GM08714 (cell line): ENCODE measurements around the gene PTH.

Experiments
- H3K4me3 ChIP-seq: fragments of 200-500 bp; sonication (Bioruptor generic); 2 replicates; pipeline ENCODE4 v1.5.1; 2014; ENCODE audit warnings: mild to moderate bottlenecking, low read length, inconsistent platforms
- ZNF274 ChIP-seq: IDR thresholded peaks from 2 replicates; pipeline ENCODE4 v1.6.1; 2012; ENCODE audit warnings: mild to moderate bottlenecking, low read depth, low read length

PTH gene

DNA sequence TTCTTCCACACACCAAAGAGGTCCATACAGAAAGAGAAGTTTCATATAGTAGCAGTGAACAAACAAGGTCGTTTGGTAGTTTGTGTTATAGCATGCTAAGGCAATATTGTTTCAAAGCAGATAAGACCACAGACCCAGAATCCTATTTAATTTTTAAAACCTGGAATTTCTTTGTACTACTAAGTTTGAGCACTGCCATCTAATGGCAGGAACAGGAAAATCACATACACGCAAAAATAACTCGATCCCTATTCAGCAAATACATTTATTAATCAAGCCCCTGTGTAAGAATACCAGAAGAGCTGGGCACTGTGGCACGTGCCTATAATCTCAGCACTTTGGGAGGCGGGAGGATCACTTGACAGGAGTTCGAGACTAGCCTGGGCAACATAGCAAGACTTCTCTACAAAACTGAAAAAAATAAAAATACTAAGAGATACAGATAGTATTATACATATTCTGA lies 29.9 kb downstream of the PTH start:
- no peak overlapping the region for H3K4me3 ChIP-seq
- no peak for TF ChIP-seq ZNF274

DNA sequence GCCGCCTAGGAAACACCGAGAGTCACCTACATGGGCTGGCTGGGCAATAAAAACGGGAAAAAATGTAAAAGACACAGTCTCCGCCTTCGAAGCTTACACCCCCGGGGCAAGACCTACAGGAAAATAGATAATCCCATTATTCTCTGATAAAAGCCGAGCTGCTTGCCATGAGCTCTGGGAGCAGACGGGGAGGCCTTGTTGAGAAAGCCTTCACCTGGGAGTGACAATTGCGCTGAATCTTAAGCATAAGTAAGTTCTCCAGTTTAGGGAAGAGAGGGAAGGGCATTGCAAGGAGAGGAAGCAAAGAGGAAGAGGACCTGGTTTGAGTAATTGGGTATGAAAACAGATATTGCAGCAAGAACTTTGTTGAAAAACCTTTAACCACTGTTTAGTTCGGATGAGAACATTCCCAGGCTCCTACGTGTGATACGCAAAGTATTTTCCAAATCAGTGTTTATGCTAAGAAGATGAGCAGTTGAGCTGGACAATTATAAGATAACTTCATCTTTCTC lies 32.0 kb downstream of the PTH start:
- no peak for TF ChIP-seq ZNF274
- H3K4me3 ChIP-seq, result peak overlapping the region; percentile 79

DNA sequence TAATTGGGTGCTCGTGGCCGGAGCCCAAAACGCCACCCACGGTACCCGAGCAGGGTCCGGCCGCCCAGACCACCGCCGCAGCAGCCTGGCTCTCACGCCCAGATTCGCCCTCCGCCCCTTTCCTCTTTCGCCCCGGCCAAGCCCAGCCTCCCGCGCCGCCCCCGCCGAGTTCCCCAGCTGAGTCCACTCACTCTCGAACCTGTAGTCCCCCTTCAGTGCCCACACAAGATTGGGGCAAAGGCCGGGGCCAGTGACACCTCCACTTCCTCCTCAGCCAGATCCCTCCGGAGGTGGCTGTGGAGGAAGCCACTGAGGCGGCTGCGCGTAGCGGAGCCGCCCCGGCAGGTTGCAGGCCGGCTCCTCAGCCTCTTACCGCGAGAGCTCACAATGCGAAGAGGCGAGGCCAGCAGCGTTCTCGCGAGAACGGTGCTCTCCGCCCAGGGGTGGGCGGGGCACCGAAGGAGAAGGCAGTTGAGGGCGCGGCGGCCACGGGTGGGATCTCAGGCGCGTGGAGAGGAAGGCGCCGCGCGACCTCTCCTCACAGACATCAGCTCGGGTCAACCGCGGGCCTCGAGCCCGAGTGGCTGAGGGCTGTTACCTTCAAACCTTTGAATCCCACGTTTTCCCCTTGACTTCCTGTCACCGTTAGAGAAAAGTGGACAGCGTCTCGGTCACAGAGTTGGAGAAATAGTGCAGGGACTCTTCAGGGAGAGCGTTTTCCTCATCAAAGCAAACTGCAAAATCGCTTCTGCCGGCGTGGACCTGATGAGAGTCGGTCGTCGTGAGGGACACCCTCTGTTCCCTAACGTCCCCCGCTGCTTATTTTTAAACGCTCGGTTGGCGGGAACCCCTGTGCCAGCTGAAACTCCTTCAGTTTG lies 32.7 kb downstream of the PTH start, which contains the start of gene BTBD10:
Gene BTBD10 (minus strand): TSS at position 322 of the 878 bp plus-strand sequence. CDS start 18,098 bp downstream, outside the sequence.
- peak within 1 kb of the TSS; percentile 79 for H3K4me3 ChIP-seq

DNA sequence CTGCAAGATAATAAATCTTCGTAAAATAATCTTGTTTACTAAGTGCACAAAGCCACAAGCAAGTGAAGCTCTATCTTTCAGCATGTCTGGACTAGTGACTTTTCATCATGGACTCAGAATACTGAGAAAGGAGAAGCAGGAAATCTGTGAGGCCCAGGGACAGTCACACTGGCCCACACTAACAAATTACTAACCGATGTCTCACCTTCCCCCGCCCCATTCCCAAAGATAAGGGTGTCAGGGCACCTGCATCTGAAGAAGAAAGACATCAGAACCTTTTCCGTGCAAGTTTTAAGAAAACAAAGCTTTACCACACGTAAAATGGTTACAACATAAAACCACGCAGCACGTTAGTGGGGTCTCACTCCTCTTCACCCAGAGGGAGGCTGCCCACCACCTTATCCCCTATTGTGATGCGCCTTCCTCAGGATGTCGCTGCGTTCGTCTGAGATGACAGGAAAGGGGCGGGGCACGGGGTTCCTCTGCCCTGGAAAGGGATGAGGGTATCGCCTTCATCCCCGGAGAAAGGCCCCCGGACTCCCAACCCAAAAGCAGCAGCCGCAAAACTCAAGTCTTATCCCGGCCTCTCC lies 33.4 kb downstream of the PTH start:
- no peak for TF ChIP-seq ZNF274
- peak overlapping the region; percentile 79 for H3K4me3 ChIP-seq

More for the DNA sequence above, 32.7 kb downstream of the PTH start, which contains the start of gene BTBD10:
- TF ChIP-seq ZNF274, result no peak

DNA sequence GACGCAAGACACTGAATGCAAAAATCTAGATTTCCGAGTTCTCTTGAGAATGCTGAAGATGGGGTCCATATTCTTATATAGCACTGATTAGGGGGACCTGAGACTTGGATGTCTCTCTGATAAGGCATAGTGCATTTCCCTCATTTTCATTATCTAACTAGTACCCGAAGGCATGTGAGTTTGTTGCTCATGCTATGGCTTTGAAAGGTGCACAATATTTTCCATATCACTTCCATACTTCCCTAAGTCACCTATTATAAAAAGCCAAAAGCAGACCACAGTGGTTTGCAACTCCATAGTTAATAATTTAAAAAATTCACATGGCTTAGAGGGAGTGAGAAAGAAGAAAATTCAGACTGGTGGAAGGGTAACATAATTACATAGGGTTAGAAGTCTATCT lies 34.5 kb downstream of the PTH start:
- peak overlapping the region; percentile 23; the same call in 1 of the 2 replicates for H3K4me3 ChIP-seq

DNA sequence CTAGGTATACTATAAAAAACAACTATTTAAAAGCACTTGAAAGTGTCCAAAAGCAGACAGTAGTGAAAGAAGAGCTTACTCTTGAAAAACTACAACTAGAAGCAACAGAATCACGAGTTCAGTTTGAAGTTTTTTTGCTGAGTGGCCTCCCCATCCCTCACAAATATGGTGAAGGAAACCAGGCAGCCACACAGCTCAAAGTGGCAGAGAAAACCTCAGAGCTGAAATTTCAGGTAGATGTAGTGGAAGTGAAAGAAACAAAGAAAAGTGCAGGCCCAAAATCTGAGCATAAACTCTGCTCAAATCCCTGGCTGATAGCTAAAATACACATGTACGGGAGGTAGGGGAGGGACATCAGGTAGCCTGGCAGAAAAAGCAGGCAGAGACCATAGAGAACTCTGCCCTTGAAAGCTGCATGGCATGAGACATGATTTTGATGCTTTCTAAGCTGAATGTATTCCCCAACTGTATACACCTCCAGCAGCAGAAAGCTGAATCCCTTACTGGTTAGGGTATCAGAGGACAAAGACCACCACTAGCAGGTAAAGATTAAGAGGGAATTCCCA lies 44.9 kb downstream of the PTH start:
- no peak overlapping the region for H3K4me3 ChIP-seq
- TF ChIP-seq ZNF274, result no peak

More for the DNA sequence above, 34.5 kb downstream of the PTH start:
- no peak for TF ChIP-seq ZNF274

DNA sequence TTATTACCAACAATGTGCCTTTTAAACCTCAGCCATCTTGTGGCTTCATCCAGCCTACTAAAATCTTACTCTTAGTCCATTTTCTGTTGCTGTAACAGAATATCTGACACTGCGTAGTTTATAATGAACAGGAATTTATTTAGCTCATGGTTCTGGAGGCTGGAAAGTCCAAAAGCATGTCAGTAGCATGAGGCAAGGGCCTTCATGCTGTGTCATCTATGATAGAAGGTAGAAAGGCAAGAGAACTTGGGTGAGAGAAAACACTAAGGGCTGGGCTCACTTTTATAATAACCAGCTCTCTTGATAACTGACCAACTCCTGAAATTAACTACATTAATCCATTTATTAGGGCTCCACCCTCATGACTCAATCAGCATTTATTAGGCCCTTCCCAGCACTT lies 46.3 kb downstream of the PTH start:
- no peak for TF ChIP-seq ZNF274
- no peak overlapping the region for H3K4me3 ChIP-seq

DNA sequence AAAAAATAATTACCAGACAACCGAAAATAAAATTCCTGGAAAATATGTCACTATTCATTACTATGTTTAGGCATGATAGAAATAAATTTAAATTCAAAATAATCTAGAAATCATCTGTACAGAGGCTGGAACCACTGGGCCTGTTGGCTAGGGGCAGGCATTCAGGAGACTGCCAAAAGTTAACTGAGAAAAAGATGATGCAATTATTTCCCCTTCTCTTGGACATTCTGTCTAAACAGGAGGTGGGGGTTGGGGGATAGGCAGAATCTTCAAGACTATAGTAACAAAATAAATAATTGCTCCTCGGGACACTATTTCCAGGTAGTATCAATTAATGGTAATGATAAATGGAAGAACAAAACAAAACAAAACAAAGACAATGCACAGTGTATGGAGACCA lies 46.9 kb downstream of the PTH start:
- no peak for TF ChIP-seq ZNF274
- no peak overlapping the region for H3K4me3 ChIP-seq

DNA sequence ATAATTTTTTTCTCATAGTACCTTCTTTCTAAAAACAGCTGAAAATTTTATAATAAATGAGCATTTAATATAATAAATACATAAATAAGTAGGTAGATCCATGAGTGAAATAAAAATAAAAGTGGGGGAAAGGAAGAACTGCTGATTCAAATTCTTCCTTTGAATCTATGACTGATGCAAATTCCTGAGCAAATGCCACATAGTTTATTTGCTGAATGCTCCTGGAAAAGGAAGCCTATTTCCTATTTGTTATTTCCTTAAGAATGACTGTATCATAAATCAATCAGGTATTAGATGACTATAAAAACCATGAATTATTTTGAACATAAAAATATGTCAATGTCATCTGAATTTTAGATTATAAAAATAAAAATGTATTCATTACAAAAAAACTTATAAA lies 49.4 kb downstream of the PTH start:
- TF ChIP-seq ZNF274, result no peak
- H3K4me3 ChIP-seq, result no peak overlapping the region

DNA sequence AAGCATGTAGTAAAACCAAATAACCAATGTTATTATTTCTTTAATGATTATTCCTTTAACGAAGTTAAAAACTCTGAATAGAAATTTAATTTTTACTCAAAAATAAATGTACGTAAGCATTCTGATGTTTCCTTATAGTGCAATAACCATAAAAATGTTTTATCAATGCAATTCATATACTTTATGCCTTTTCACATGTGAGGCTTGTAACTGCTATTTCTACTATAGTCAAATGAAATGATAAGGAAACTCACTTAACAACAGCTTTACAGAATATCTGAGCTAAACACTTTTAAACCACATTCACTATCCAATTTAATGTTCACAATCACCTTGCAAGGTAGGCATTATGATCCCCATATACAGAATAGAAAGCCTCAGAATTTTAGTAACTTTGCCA lies 50.2 kb downstream of the PTH start:
- no peak overlapping the region for H3K4me3 ChIP-seq
- no peak for TF ChIP-seq ZNF274
